IMR-90 (cell line): ENCODE results near the gene TEAD2. TPM values are rescaled to one million over a fixed set of nuclear protein-coding genes. Genes with fewer than 3 reads are reported as not detected.
"Not testable (repeated sequence)": the region's sequence is repeated elsewhere in the genome, so short reads cannot be mapped to it uniquely, and the experiment has no call there.

Experiments
- ATAC-seq: fragments of 200-7000 bp; cut with Tn5 transposase; 2 replicates; pipeline ENCODE4 v1.9.1; 2020; ENCODE audit warnings: low read depth, mild to moderate bottlenecking, moderate library complexity
- BruUV-seq: library from RNA; stranded (reverse); fragments of 400-500 nt; replicated peaks from 2 replicates; lab custom pipeline; 2021; lab: Mats Ljungman, UMichigan
- CTCF ChIA-PET: fragments of 300-600 bp; formaldehyde crosslinking; extraction: SDS; loops from one replicate; lab custom pipeline; 2021; ENCODE audit warnings: antibody characterized with exemption; lab: Yijun Ruan, JAX
- POLR2A ChIA-PET: fragments of 300-600 bp; sonication (Branson Sonifier 250); formaldehyde crosslinking; loops from one replicate; lab custom pipeline; 2022; ENCODE audit warnings: antibody characterized with exemption; ENCODE audit not compliant: unreplicated experiment; lab: Charles Lee
- DNase-seq: peaks from one replicate; pipeline ENCODE4 v3.0.0; 2013
- H2AFZ ChIP-seq: replicated peaks from 2 replicates; pipeline ENCODE3; 2013; ENCODE audit warnings: low read length, mild to moderate bottlenecking; ENCODE audit not compliant: poor library complexity
- H2AK5ac ChIP-seq: 2 replicates; pipeline ENCODE4 v1.6.1; 2013; ENCODE audit warnings: low read depth, low read length, inconsistent platforms
- H2AK9ac ChIP-seq: replicated peaks from 2 replicates; pipeline ENCODE3; 2013; ENCODE audit warnings: mild to moderate bottlenecking, low read depth, low read length, moderate library complexity; ENCODE audit not compliant: poor library complexity
- H2BK120ac ChIP-seq: 2 replicates; pipeline ENCODE4 v1.6.1; 2013; ENCODE audit warnings: low read depth, low read length, inconsistent platforms
- H2BK15ac ChIP-seq: 3 replicates; pipeline ENCODE4 v1.6.1; 2013; ENCODE audit warnings: low read depth, low read length, inconsistent platforms
- H2BK20ac ChIP-seq: 2 replicates; pipeline ENCODE4 v1.6.1; 2013; ENCODE audit warnings: low read depth, mild to moderate bottlenecking, inconsistent platforms, low read length, moderate library complexity
- H2BK5ac ChIP-seq: 2 replicates; pipeline ENCODE4 v1.6.1; 2013; ENCODE audit warnings: mild to moderate bottlenecking, low read depth, low read length, inconsistent platforms; ENCODE audit not compliant: poor library complexity, severe bottlenecking
- H3K14ac ChIP-seq: replicated peaks from 2 replicates; pipeline ENCODE4 v1.6.1; 2013; ENCODE audit warnings: low read depth, low read length, inconsistent platforms
- H3K18ac ChIP-seq: 2 replicates; pipeline ENCODE4 v1.6.1; 2013; ENCODE audit warnings: low read depth, low read length, control low read depth
- H3K23ac ChIP-seq: 2 replicates; pipeline ENCODE4 v1.6.1; 2013; ENCODE audit warnings: low read depth, low read length, inconsistent platforms
- H3K27ac ChIP-seq: 2 replicates; pipeline ENCODE4 v1.5.1; 2013; ENCODE audit warnings: mild to moderate bottlenecking, control low read depth, low read length; ENCODE audit not compliant: insufficient read depth
- H3K27me3 ChIP-seq: 2 replicates; pipeline ENCODE4 v1.6.1; 2013; ENCODE audit warnings: low read length; ENCODE audit not compliant: control insufficient read depth, insufficient read depth
- H3K36me3 ChIP-seq: 2 replicates; pipeline ENCODE4 v1.6.1; 2013; ENCODE audit warnings: low read length, mixed read lengths; ENCODE audit not compliant: control insufficient read depth, insufficient read depth
- H3K4ac ChIP-seq: 2 replicates; pipeline ENCODE4 v1.6.1; 2013; ENCODE audit warnings: low read depth, low read length, inconsistent platforms
- H3K4me1 ChIP-seq: 2 replicates; pipeline ENCODE4 v1.6.1; 2013; ENCODE audit warnings: low read length, mixed read lengths; ENCODE audit not compliant: control insufficient read depth, insufficient read depth
- H3K4me2 ChIP-seq: 2 replicates; pipeline ENCODE4 v1.6.1; 2013; ENCODE audit warnings: low read depth, mild to moderate bottlenecking, control low read depth, low read length, moderate library complexity
- H3K4me3 ChIP-seq: 2 replicates; pipeline ENCODE4 v1.5.1; 2013; ENCODE audit warnings: low read depth, mild to moderate bottlenecking, control low read depth, low read length, moderate library complexity; ENCODE audit not compliant: insufficient read depth
- H3K56ac ChIP-seq: 2 replicates; pipeline ENCODE4 v1.6.1; 2013; ENCODE audit warnings: low read length, inconsistent platforms; ENCODE audit not compliant: insufficient read depth; ENCODE audit errors: extremely low read depth
- H3K79me1 ChIP-seq, 2 experiments: 2 replicates each; pipeline ENCODE4 v1.6.1; 2013; ENCODE audit warnings: low read length in 2 of 2, inconsistent platforms in 1 of 2, low read depth in 1 of 2
- H3K9ac ChIP-seq: 2 replicates; pipeline ENCODE4 v1.6.1; 2013; ENCODE audit warnings: low read depth, low read length, control low read depth
- H3K9me1 ChIP-seq: 2 replicates; pipeline ENCODE4 v1.6.1; 2013; ENCODE audit warnings: low read length, inconsistent platforms; ENCODE audit not compliant: insufficient read depth
- H3K9me3 ChIP-seq: 2 replicates; pipeline ENCODE4 v1.6.1; 2013; ENCODE audit warnings: low read length; ENCODE audit not compliant: control insufficient read depth, insufficient read depth
- H4K20me1 ChIP-seq: 2 replicates; pipeline ENCODE4 v1.6.1; 2013; ENCODE audit warnings: low read length, inconsistent platforms; ENCODE audit not compliant: insufficient read depth
- H4K5ac ChIP-seq: 2 replicates; pipeline ENCODE4 v1.6.1; 2013; ENCODE audit warnings: mild to moderate bottlenecking, low read depth, low read length, control low read depth
- H4K8ac ChIP-seq, 2 experiments: 2 replicates each; pipeline ENCODE4 v1.6.1; 2013; ENCODE audit warnings: low read depth in 2 of 2, low read length in 2 of 2, control low read depth in 1 of 2, inconsistent platforms in 1 of 2
- H4K91ac ChIP-seq: 2 replicates; pipeline ENCODE4 v1.6.1; 2013; ENCODE audit warnings: low read depth, low read length, inconsistent platforms; ENCODE audit not compliant: insufficient read depth
- RAD21 ChIP-seq: IDR thresholded peaks from 2 replicates; pipeline ENCODE4 v1.6.1; 2012; ENCODE audit warnings: low read length, improper control_type of control experiment
- USF2 ChIP-seq: fragments of 150-350 bp; IDR thresholded peaks from 2 replicates; pipeline ENCODE4 v1.6.1; 2017; ENCODE audit warnings: mild to moderate bottlenecking, antibody characterized with exemption, low read length, low read depth
- WGBS, 2 experiments: methylation state at CpG; one replicate each; pipeline versions ENCODE4 v1.1.5 to v1.1.7; 2013; ENCODE audit warnings: missing lambda C conversion rate in 2 of 2; ENCODE audit not compliant: insufficient read length in 1 of 2; ENCODE audit errors: extremely low coverage in 2 of 2; 5-methylcytosine and 5-hydroxymethylcytosine counted together
- dilution Hi-C: fragments of 300-500 bp; cut with HindIII; formaldehyde crosslinking; loops from one replicate; pipeline ENCODE4 v1.14.3; 2018; ENCODE audit warnings: low sequenced_read_pairs; ENCODE audit not compliant: unreplicated experiment
- in situ Hi-C: fragments of 300-500 bp; cut with MboI; formaldehyde crosslinking; loops from 3 replicates; pipeline ENCODE4 v1.14.3; 2019; ENCODE audit warnings: low sequenced_read_pairs, inconsistent platforms, mixed read lengths
- intact Hi-C: fragments of 100-400 bp; cut with micrococcal nuclease; formaldehyde crosslinking; loops from 2 replicates; pipeline ENCODE4 v1.10.0; 2022
- polyA plus RNA-seq, 3 experiments: library from polyadenylated mRNA; depleted of rRNA; stranded (reverse); fragments of >200 nt; gene quantifications; 2 replicates each; pipeline ENCODE4 v1.2.3, GENCODE V29; 2012; ENCODE audit warnings: low replicate concordance in 1 of 3
- total RNA-seq: library from RNA; depleted of rRNA; stranded (reverse); fragments of >200 nt; gene quantifications from 2 replicates; pipeline ENCODE4 v1.2.3, GENCODE V29; 2012

TEAD2 gene
- total and polyA plus RNA-seq, 2 of the 4 experiments (the other 2 are of a cell fraction), result 30.8 to 33.6 TPM

GRCh38 chr19:49331616-49332055, 30.6 kb downstream of the TEAD2 start:
- Histone ChIP-seq H3K36me3 (peaks cover 5% of the 10 kb centered on the region), H2AK5ac (no peak overlapping the region), H3K4me2 (no peak overlapping the region), H4K20me1 (0 out of 2 replicates have a peak, but pooled peaks cover 5% of the 10 kb centered on the region), H3K56ac (no peak overlapping the region), H3K9me1 (peaks cover 7% of the 10 kb centered on the region; the same call in 1 of the 2 replicates), H2AFZ (no peak overlapping the region), H3K4ac (no peak overlapping the region), H3K79me1 (no peaks in the 10 kb centered on the region), H2BK120ac (no peak overlapping the region), H3K9me3 (no peaks in the 10 kb centered on the region), H2BK20ac (no peak overlapping the region), H4K5ac (no peak overlapping the region), H3K9ac (no peak overlapping the region), H3K4me3 (no peak overlapping the region), H3K27ac (no peak overlapping the region), H2BK15ac (no peak overlapping the region), H3K23ac (no peak overlapping the region), H4K8ac (no peak overlapping the region; a peak in 1 of 4 replicates), H2AK9ac (no peak overlapping the region), H3K27me3 (no peaks in the 10 kb centered on the region), H4K91ac (no peak overlapping the region), H3K14ac (no peak overlapping the region), H3K18ac (no peak overlapping the region), H2BK5ac (no peak overlapping the region), H3K4me1 (no peaks in the 10 kb centered on the region)
- ATAC-seq (peak; percentile 70), DNase-seq (peak; percentile 57)
- dilution Hi-C loops, result no loop called here
- in situ Hi-C loops, result no loop called here
- POLR2A ChIA-PET, result no interaction called here
- WGBS, 2 experiments, result no CpG with 5 or more reads among the region's 2 CpGs
- intact Hi-C loops, result no loop called here
- CTCF ChIA-PET, result no interaction called here
- BruUV-seq, result no TSS peak
- no peak for TF ChIP-seq RAD21
- TF ChIP-seq USF2, result peak; percentile 92

- H3K9me1 ChIP-seq, H3K23ac ChIP-seq, H2BK20ac ChIP-seq, H2BK15ac ChIP-seq, H3K9ac ChIP-seq, H2BK5ac ChIP-seq, H4K8ac ChIP-seq, H3K14ac ChIP-seq, DNase-seq, H2AK5ac ChIP-seq, H2AK9ac ChIP-seq, CTCF ChIA-PET, H3K4ac ChIP-seq, H4K20me1 ChIP-seq, H3K4me2 ChIP-seq, H3K56ac ChIP-seq, in situ Hi-C loops, H3K18ac ChIP-seq, H4K5ac ChIP-seq, H3K4me1 ChIP-seq, H4K91ac ChIP-seq, H3K9me3 ChIP-seq, H3K36me3 ChIP-seq, H2AFZ ChIP-seq, ATAC-seq, intact Hi-C loops, dilution Hi-C loops, H3K79me1 ChIP-seq, POLR2A ChIA-PET, BruUV-seq, H3K27ac ChIP-seq, H3K27me3 ChIP-seq, H2BK120ac ChIP-seq, H3K4me3 ChIP-seq: not testable (repeated sequence)
- no CpG with 5 or more reads among the region's 4 CpGs for WGBS, 2 experiments
Measured at GRCh38 chr19:49331187-49331586, 31.0 kb downstream of the TEAD2 start.
